ENCODE data around the gene CTNNA3. TPM values are rescaled to one million over a fixed set of nuclear protein-coding genes. Genes with fewer than 3 reads are reported as not detected.

Gene CTNNA3
- total and polyA plus RNA-seq, 2 of the 4 experiments (the other 2 are of a cell fraction) = 0.19 to 0.90 TPM

DNA sequence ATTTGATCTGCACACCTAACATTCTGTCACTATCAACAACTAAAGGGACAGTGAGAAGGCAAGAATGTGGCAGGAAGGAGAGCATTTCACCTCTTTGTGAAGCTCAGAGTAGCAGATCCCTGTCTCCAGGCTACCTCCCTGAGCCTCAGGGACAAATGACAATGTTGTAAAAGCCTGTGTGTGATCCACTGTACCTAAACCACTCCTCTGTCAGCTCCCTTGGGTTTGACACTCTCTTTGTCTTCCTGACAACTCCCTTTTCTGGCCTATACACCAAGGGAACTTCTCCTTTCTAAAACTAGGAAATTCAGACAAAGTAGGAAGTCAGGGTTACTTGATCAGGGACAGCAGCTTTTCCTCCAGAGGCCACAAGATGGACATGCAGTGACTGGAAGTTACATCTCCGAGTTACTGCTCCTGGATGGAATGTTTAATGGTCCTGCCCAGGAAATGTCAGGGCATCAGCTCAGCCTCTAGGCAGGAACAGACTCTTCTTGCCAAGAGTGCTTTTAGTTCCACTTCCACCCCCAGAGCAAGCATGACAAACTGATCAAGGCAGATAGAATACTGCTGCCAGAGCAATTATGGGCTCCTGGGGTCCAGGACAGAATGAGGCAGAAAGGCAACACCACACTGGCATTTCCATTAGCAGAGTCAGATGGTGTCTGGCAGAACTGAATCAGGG is 1784.7 kb downstream of the CTNNA3 start:
- Histone ChIP-seq H4K5ac (ENCODE audit: low read depth, low read length) (no peak overlapping the region), H3K9me1 (ENCODE audit: insufficient read depth, low read length) (no peaks in the 10 kb centered on the region), H3K4me2 (ENCODE audit: low read depth, low read length) (no peak overlapping the region), H4K20me1 (ENCODE audit: insufficient read depth, low read length) (no peaks in the 10 kb centered on the region), H3K18ac (ENCODE audit: low read depth, low read length) (no peak overlapping the region), H4K8ac (ENCODE audit: low read depth in 2 of 2, low read length in 2 of 2) (no peak overlapping the region), H3K4ac (ENCODE audit: low read depth, low read length) (no peak overlapping the region), H3K14ac (replicated peaks; ENCODE audit: low read depth, low read length) (no peak overlapping the region), H2AK5ac (ENCODE audit: low read depth, low read length) (no peak overlapping the region), H3K27me3 (ENCODE audit: control insufficient read depth, insufficient read depth, low read length) (no peaks in the 10 kb centered on the region), H3K4me3 (ENCODE audit: insufficient read depth, low read depth, low read length) (no peak overlapping the region), H2BK5ac (ENCODE audit: low read depth, low read length, poor library complexity, severe bottlenecking) (no peak overlapping the region), H3K9me3 (ENCODE audit: control insufficient read depth, insufficient read depth, low read length) (peaks cover 9% of the 10 kb centered on the region), H2BK15ac (ENCODE audit: low read depth, low read length) (no peak overlapping the region), H4K91ac (ENCODE audit: insufficient read depth, low read depth, low read length) (no peak overlapping the region), H3K23ac (ENCODE audit: low read depth, low read length) (no peak overlapping the region), H2BK20ac (ENCODE audit: low read depth, low read length) (no peak overlapping the region), H2AK9ac (replicated peaks; ENCODE audit: low read depth, low read length, poor library complexity) (no peak overlapping the region), H3K56ac (ENCODE audit: extremely low read depth, insufficient read depth, low read length) (no peak overlapping the region), H3K4me1 (ENCODE audit: control insufficient read depth, insufficient read depth, low read length) (no peaks in the 10 kb centered on the region), H3K79me1 (ENCODE audit: low read depth in 1 of 2, low read length in 2 of 2) (no peaks in the 10 kb centered on the region), H3K9ac (ENCODE audit: low read depth, low read length) (no peak overlapping the region), H2AFZ (replicated peaks; ENCODE audit: low read length, poor library complexity) (no peak overlapping the region), H2BK120ac (ENCODE audit: low read depth, low read length) (no peak overlapping the region), H3K36me3 (ENCODE audit: control insufficient read depth, insufficient read depth, low read length) (no peaks in the 10 kb centered on the region), H3K27ac (ENCODE audit: insufficient read depth, low read length) (no peak overlapping the region)
- no TSS peak for BruUV-seq (replicated peaks)
- in situ Hi-C loops (cut with MboI; ENCODE audit: low sequenced_read_pairs) (no loop called here), intact Hi-C loops (cut with micrococcal nuclease) (no loop called here), dilution Hi-C loops (cut with HindIII; ENCODE audit: low sequenced_read_pairs, unreplicated experiment) (no loop called here)
- DNase-seq (no peak), ATAC-seq (ENCODE audit: low read depth) (no peak)
- POLR2A ChIA-PET (ENCODE audit: unreplicated experiment) = no interaction called here
- no CpG with 5 or more reads among the region's 1 CpG for WGBS, 2 experiments (ENCODE audit: extremely low coverage in 2 of 2, insufficient read length in 1 of 2)
- CTCF ChIA-PET = no interaction called here
- no peak for TF ChIP-seq RAD21 (IDR thresholded peaks at IDR 0.05; ENCODE audit: low read length)
- no peak for TF ChIP-seq MAZ (IDR thresholded peaks at IDR 0.05; ENCODE audit: borderline replicate concordance, low read depth, low read length)
- no peak for TF ChIP-seq RCOR1 (IDR thresholded peaks at IDR 0.05; ENCODE audit: insufficient replicate concordance, low read length)
- no peak for TF ChIP-seq NFE2L2 (IDR thresholded peaks at IDR 0.05; ENCODE audit: low read depth, low read length)
- TF ChIP-seq MXI1 (IDR thresholded peaks at IDR 0.05; ENCODE audit: borderline replicate concordance, low read depth, low read length) = no peak
- TF ChIP-seq POLR2A (IDR thresholded peaks at IDR 0.05; ENCODE audit: low read depth, low read length) = no peak
- no peak for TF ChIP-seq FOS (IDR thresholded peaks at IDR 0.05; ENCODE audit: low read depth, low read length)
- TF ChIP-seq BHLHE40 (IDR thresholded peaks at IDR 0.05; ENCODE audit: low read depth, low read length) = no peak
- no peak for TF ChIP-seq CHD1 (IDR thresholded peaks at IDR 0.05; ENCODE audit: low read depth, low read length)
